ENCODE data around the gene GRID1. TPM values are rescaled to one million over a fixed set of nuclear protein-coding genes. Genes with fewer than 3 reads are reported as not detected.

The GRID1 gene
- total and polyA plus RNA-seq, 9 of the 15 experiments (the other 6 are each of a cell fraction or from before 2014, with no cell fraction given) = 0.01 to 7.2 (median 1.2) TPM

- no peak overlapping the region for H3K27ac ChIP-seq (ENCODE audit: extremely low read depth, low read depth, low read length)
- no peaks in the 10 kb centered on the region for H3K36me3 ChIP-seq (ENCODE audit: control insufficient read depth, insufficient read depth, low read length)
- in situ Hi-C loops (cut with MboI) = no loop called here
- no peak overlapping the region for H3K4me2 ChIP-seq (ENCODE audit: insufficient read depth, low read length)
- no peak overlapping the region for H3K4me3 ChIP-seq
- H3K9ac ChIP-seq (ENCODE audit: insufficient read depth in 1 of 2, low read depth in 2 of 2, low read length in 2 of 2) = no peak overlapping the region
- TF ChIP-seq HDAC6 (IDR thresholded peaks at IDR 0.05; ENCODE audit: low read depth, low read length) (no peak), SP2 (IDR thresholded peaks at IDR 0.05; ENCODE audit: extremely low read depth, low read depth, low read length, poor library complexity, severe bottlenecking) (no peak), PCBP1 (IDR thresholded peaks at IDR 0.05; ENCODE audit: low read depth, low read length, poor library complexity, severe bottlenecking) (peak; percentile 43), ZNF3 (CRISPR knock-in tag; IDR thresholded peaks at IDR 0.05) (no peak)
- CTCF ChIA-PET (ENCODE audit: low intra/inter-chr PET ratio) = no interaction called here
- no peaks in the 10 kb centered on the region for H4K20me1 ChIP-seq (replicated peaks; ENCODE audit: control insufficient read depth, insufficient read depth, low read length)
- H2AFZ ChIP-seq (ENCODE audit: low read depth, low read length) = no peak overlapping the region
- H3K4me1 ChIP-seq (replicated peaks in 1 of 2; ENCODE audit: control insufficient read depth in 2 of 2, insufficient read depth in 2 of 2, low read length in 2 of 2) = no peaks in the 10 kb centered on the region
- POLR2A ChIA-PET = interaction anchor here (0.5 to 0.6 kb wide), 2 partner anchors 48 to 55 kb away, joined by 3 read pairs; no protein-coding TSS in a partner anchor
- no TSS peak for BruUV-seq (replicated peaks)
- no peaks in the 10 kb centered on the region for H3K79me2 ChIP-seq (ENCODE audit: control insufficient read depth, insufficient read depth, low read length)
- no peaks in the 10 kb centered on the region for H3K9me3 ChIP-seq (replicated peaks; ENCODE audit: control insufficient read depth, insufficient read depth, low read depth, low read length)
- ATAC-seq (no peak), DNase-seq (ENCODE audit: extremely low read depth in 1 of 4, low spot score in 3 of 4) (no peak), FAIRE-seq (no peak)
- H3K9me1 ChIP-seq (ENCODE audit: control insufficient read depth, insufficient read depth, low read length) = no peaks in the 10 kb centered on the region
- peaks cover 0 to under 1% of the 10 kb centered on the region in 2 experiments; a peak in 1 of 5 replicates for H3K27me3 ChIP-seq (ENCODE audit: control insufficient read depth in 2 of 2, insufficient read depth in 2 of 2, low read length in 2 of 2)
- WGBS (ENCODE audit: insufficient coverage, low coverage, missing lambda C conversion rate) = 0% methylated on average over 2 of the region's 3 CpGs
- intact Hi-C loops (cut with micrococcal nuclease) = no loop called here
Observed at GRCh38 chr10:86300399-86300925, 66.1 kb downstream of the GRID1 start.

DNA sequence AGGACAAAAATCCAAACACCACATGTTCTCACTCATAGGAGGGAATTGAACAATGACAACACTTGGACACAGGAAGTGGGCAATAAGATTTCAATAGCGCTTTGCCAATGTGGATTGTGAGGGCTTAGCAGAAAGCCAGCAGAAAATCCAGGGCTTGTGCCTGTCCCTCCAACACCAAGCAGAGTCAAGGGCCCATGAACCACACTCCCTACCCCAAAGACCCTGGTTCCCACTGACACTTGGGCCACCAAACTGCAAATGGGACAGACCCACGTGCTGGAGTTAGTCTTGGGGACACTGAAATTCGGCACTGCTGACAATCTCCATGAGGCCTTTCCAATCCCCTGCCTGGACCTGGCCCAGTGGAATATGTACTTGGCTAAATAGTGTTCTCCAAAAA is 67.0 kb downstream of the GRID1 start:
- Histone ChIP-seq H3K4me1 (replicated peaks in 1 of 2; ENCODE audit: control insufficient read depth in 2 of 2, insufficient read depth in 2 of 2, low read length in 2 of 2) (no peaks in the 10 kb centered on the region), H3K79me2 (ENCODE audit: control insufficient read depth, insufficient read depth, low read length) (no peaks in the 10 kb centered on the region), H3K4me3 (no peak overlapping the region), H3K36me3 (ENCODE audit: control insufficient read depth, insufficient read depth, low read length) (no peaks in the 10 kb centered on the region), H3K9me1 (ENCODE audit: control insufficient read depth, insufficient read depth, low read length) (no peaks in the 10 kb centered on the region), H3K9me3 (replicated peaks; ENCODE audit: control insufficient read depth, insufficient read depth, low read depth, low read length) (no peaks in the 10 kb centered on the region), H3K27me3 (ENCODE audit: control insufficient read depth in 2 of 2, insufficient read depth in 2 of 2, low read length in 2 of 2) (peaks cover 0 to 6% of the 10 kb centered on the region in 2 experiments; a peak in 1 of 5 replicates), H2AFZ (ENCODE audit: low read depth, low read length) (no peak overlapping the region), H3K27ac (ENCODE audit: extremely low read depth, low read depth, low read length) (no peak overlapping the region), H3K9ac (ENCODE audit: insufficient read depth in 1 of 2, low read depth in 2 of 2, low read length in 2 of 2) (no peak overlapping the region), H4K20me1 (replicated peaks; ENCODE audit: control insufficient read depth, insufficient read depth, low read length) (no peaks in the 10 kb centered on the region), H3K4me2 (ENCODE audit: insufficient read depth, low read length) (no peak overlapping the region)
- ChIA-PET CTCF (ENCODE audit: low intra/inter-chr PET ratio) (no interaction called here), POLR2A (no interaction called here)
- DNase-seq (ENCODE audit: extremely low read depth in 1 of 4, low spot score in 3 of 4) = no peak
- BruUV-seq (replicated peaks) = no TSS peak
- no peak for FAIRE-seq
- intact Hi-C loops (cut with micrococcal nuclease) (no loop called here), in situ Hi-C loops (cut with MboI) (no loop called here)
- 0% methylated on average over 3 of the region's 3 CpGs for WGBS (ENCODE audit: insufficient coverage, low coverage, missing lambda C conversion rate)
- no peak for ATAC-seq
- TF ChIP-seq CC2D1A (IDR thresholded peaks at IDR 0.05) (no peak), ZNF592 (IDR thresholded peaks at IDR 0.05) (no peak), EWSR1 (IDR thresholded peaks at IDR 0.05; ENCODE audit: borderline replicate concordance, low read depth, partially characterized antibody) (no peak), RFX7 (CRISPR knock-in tag; IDR thresholded peaks at IDR 0.05) (no peak), ZNF77 (CRISPR knock-in tag; IDR thresholded peaks at IDR 0.05) (no peak), SMC3 (conservative IDR thresholded peaks at IDR 0.05; ENCODE audit: insufficient read depth, low read depth, low read length) (no peak), PHTF2 (CRISPR knock-in tag; IDR thresholded peaks at IDR 0.05) (no peak), JUNB (CRISPR knock-in tag; conservative IDR thresholded peaks at IDR 0.05) (no peak), PHF8 (IDR thresholded peaks at IDR 0.05; ENCODE audit: borderline replicate concordance, low read length) (no peak)
